Measurements from ENCODE around the gene FFAR2.

The FFAR2 gene

DNA sequence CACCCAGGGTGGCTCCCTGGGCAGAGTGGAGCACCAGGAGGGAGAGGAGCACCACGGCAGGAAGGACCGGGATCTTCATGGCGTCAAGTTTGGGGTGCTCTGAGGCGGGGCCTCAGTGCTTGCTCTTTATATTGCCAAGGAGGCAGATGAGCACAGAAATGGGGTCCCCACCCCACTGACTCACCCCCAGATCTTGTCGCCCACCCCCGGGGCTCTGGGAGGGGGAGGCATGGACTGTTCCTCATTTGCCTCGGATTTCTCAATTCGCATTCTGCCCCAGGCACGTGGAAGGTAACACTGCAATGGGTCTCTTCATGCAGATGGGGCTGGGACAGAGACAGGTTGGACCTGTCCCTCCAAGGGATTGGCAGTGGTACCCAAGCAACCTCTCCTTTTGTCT, 42.3 kb downstream of the FFAR2 start, which contains the start of gene KRTDAP:
TSS of gene KRTDAP (minus strand) at position 101 of the 400 bp plus-strand sequence. CDS start at position 79, 22 bp downstream.
- DNase-seq = no peak

- no peak for DNase-seq
Measured at GRCh38 chr19:35491836-35492360, 43.8 kb downstream of the FFAR2 start.

GRCh38 chr19:35493971-35494370, 45.9 kb downstream of the FFAR2 start:
- no peak for DNase-seq

- no peak for DNase-seq
Measured at GRCh38 chr19:35495107-35496064, 47.3 kb downstream of the FFAR2 start.

GRCh38 chr19:35497406-35497805, 49.3 kb downstream of the FFAR2 start:
- no peak for DNase-seq

GRCh38 chr19:35498220-35498619, 50.2 kb downstream of the FFAR2 start:
- no peak for DNase-seq

DNA sequence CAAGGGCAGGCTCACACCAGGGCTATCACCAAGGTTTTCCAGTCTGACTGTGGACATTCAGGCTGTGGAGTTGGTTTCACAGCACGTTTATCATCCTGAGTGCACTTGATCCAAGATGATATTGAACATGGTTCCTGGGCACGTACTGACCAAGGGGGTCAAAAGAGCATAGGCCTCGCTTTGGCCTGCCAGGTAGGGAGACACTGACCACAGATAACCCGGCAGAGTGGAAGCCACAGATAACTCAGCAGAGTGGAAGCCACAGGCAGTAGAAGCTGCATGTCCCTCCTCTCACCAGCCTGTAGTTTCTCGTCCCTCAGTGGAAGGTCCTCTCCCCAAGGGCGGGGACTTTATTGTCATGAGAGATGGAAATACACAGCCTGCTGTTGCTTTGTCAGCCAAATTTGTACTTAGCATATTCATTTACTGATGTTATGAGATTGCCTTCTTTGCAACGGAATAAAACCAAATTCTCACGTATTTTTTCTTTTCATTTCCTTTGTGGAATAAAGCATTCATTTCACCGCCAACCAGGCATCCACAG, 51.0 kb downstream of the FFAR2 start:
- no peak for DNase-seq

GRCh38 chr19:35500611-35501010, 52.6 kb downstream of the FFAR2 start:
- DNase-seq = no peak

Measured in DMS 273 treated with DMSO at 0.1 percent for 48 hours (cell line).